GM18519 (cell line): Measurements from ENCODE around the gene WRAP73.
"Not testable (repeated sequence)": the region's sequence is repeated elsewhere in the genome, so short reads cannot be mapped to it uniquely, and the experiment has no call there.

Source experiments
- ATAC-seq: cut with Tn5 transposase; IDR thresholded peaks from one replicate; pipeline ENCODE4 v1.9.1; 2021; ENCODE audit warnings: mild to moderate bottlenecking, moderate library complexity; ENCODE audit not compliant: unreplicated experiment, low FRiP score

Gene WRAP73

DNA sequence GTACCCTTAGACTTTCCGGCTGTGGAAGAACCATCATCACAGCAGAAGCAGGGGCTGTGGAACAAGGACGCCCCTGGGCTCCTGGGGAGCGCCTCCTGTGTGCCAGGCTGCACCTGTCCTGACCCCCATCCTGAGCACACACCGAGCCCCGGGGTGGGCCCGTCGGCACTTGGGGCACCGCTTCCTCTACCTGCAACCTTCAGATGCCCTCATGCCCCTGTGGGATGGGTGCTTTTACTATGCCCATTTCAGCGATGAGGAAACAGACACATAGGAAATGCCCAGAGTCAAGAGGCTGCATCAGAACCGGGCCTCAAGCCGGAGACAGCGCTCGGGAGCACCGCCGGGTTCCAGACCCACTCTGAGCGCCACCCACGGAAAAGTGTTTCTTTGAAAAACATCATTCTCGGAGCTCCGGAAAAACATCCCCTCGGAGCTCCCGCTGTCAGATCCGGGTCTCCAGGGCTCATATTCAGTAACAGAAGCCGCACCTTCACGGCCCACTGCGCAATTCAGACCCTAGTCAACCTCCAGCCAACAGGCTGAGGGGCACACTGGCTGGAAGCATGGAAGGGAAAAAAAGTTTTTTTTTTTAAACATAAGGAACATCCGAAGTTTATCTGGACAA lies 17.1 kb downstream of the WRAP73 start:
- ATAC-seq = no peak

DNA sequence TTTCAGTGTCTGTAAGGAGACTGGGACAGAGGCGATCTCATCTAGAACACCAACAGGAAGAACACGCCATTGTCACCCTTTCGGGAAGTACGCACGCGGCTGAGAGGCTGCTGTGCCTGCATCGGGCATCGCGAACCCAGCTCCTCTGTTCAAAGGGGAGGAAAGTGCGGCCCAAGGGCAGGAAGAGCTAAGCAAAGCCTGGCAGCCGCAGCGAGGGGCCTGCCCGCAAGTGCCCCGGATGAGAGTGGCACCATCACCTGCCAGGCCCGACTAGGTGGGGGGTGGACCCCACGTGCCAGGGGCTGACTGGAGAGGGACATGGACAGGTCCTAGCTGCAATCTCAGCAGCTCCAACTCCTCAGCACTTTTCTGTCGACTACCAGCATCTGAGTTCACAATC lies 17.6 kb downstream of the WRAP73 start:
- ATAC-seq = no peak

DNA sequence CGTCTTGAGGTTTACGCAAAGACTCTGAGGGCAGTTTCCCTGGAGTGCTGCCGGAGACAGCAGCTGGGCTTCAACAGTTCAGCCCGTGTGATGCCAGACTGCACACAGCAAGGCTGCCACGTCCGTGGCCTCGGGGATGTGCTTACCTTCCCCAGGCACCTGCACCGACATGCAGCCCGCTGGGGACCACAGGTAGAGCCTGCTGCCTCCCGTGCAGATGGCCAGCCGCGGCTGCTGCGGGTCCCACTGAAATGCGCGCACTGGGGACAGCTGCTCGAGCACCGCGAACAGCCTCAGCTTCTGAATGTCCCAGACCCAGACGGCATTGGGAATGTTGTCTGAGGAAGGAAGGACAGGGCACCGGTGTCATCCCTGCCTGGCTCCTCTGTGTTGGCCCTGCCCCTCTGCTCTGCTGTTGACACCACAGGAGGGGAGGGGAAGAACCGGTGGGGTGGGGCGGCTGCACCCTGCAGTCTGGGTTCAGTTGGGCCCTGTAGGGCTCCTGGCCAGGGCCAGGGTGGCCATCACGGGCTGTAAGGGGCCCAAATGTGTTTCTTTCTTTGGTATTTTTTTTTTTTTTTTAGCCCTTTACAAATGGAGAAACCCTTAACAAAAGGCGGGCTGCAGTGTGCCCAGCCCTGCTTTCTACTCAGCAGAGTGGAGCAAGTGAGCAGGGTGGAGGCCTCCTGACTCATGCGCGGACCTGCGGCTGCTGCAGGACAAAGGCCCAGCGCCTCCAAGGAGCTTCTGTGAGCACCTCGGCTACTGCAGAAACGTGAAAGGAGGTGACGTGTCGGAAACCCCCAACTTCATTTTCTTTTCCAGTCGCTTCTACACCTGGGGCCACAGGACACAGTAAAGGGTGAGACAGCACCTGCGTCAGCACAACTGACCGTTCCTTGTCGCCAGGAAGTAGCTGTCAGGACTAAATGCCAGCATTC lies 18.3 kb downstream of the WRAP73 start:
- no peak for ATAC-seq

DNA sequence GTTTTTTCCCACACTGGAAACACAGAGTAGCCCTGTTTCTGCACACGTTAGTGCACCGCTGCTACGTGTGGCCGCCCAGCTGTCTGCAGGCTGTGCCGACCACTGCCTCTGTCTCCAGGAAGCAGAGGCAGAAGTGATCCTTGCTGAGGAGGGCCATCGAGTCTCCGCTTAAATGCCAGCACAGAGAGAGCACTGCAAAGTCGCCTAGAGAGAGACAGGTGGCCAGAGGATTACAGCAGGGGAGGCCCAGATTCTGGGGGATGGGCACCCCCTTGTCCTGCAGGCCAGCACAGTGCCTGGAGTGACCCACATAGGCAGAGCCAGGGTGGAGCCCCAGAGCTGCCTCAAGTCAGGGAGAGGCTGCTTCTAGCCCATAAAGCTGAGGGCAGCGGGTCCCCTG lies 19.0 kb downstream of the WRAP73 start:
- ATAC-seq = no peak

DNA sequence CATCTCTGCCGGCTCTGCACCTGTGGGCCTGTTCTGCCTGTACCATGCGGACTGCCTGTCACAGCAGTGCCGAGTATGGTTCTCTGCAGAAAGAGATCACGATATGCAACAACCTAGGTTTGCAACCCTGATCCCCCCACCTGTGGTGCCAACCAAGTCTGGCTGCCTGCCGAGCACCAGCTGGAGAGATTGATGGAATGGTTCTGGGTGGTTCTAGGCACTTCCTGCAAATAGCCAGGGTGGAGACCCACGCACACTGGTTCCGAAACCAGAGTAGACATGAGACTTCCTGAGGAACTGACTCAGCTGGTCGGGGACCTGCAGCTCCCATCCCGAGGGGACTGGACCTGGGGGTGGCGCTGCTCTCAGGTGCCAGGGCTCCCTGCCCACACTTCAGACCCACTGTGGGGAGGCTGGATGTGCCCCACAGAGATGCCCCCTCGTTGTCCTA lies 19.7 kb downstream of the WRAP73 start:
- ATAC-seq = no peak

DNA sequence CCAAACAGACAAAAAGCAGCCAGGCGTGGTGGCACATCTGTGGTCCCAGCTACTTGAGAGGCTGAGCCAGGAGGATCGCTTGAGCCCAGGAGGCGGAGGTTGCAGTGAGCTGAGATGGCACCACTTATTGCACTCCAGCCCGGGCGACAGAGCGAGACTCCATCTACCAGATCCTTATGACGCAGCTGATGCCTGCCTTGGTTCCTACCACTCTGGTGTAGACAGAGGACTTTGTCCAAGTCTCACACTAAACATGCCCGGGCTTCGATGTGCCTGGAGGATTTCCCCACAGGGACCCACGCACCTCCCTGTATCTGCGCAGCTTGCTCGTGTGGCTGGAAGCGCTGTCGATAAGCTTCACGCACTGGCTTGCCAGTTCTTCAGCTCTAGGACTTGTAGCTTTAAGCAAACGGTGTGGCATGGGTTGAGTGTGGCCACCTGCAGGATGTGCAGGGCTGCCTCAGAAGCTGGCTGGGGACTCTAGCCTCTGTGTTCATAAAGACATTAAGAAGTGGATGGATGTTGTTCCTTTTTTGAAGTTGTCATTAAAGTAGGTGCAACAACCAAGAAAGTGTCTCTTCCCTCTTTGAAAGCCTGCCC lies 20.2 kb downstream of the WRAP73 start:
- no peak for ATAC-seq

DNA sequence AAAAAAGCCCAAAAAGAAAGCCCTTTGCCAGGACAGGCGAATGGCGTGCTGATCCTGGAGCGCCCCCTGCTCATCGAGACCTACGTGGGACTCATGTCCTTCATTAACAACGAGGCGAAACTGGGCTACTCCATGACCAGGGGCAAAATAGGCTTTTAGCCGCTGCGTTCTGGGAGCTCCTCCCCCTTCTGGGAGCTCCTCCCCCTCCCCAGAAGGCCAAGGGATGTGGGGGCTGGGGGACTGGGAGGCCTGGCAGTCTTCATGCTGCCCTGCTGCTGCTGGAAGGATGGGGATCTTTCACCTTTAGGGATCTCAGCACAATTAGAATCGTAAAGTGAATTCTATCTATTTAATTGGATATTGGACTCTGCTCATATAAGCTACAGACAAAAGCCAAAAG lies 21.5 kb downstream of the WRAP73 start:
- no peak for ATAC-seq

DNA sequence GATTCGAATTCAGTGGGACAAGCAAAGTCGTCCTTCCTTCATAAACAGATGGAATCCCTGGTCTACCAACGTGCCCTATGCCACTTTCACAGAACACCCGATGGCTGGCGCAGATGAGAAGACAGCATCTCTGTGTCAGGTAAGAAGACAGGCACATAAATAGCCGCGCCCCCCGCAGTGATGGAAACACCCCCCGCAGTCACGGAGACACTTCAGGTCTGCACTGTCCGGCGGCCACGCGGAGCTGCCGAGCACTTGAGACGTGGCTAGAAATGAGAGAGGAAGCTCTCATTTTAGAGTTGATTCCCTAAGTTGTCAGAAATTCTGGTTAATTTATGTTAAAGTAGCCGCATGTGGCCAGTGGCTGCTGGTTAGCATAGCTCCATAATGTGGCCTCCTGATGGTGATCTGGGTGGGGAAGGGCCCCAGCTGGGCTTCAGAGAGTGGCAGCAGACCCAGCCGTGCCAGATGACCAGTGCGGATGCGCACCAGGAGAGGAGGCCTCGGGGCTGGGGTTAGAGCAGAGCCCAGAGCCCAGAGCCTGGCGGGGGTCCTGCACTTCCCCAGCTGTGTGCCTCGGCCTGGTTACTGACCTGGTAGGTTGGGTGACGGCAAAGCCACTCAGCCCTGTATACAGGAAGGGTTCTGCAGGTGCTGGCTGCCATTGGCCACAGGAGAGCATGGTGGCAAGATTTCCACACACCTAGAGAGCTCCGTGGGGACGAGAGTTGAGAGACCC lies 22.2 kb downstream of the WRAP73 start:
- ATAC-seq = no peak

DNA sequence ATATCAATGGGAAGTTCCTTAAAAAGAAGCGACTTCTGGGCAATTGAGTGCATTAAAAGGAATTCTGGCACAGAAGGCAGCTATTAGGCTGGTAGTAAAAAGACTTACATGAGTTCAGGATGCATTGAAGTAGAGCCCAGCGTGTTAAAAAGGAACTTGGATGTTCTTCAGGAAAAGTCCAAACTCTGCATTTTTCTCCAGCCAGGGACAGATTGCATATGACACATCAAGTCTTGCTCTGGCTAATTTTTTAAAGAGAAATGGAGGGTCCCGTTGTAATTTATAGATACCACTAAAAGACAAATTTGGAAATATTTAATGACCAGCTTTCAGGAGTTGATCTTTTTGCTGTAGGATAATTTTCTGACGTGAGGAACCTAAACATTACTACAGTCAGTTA lies 23.9 kb downstream of the WRAP73 start:
- ATAC-seq = no peak

DNA sequence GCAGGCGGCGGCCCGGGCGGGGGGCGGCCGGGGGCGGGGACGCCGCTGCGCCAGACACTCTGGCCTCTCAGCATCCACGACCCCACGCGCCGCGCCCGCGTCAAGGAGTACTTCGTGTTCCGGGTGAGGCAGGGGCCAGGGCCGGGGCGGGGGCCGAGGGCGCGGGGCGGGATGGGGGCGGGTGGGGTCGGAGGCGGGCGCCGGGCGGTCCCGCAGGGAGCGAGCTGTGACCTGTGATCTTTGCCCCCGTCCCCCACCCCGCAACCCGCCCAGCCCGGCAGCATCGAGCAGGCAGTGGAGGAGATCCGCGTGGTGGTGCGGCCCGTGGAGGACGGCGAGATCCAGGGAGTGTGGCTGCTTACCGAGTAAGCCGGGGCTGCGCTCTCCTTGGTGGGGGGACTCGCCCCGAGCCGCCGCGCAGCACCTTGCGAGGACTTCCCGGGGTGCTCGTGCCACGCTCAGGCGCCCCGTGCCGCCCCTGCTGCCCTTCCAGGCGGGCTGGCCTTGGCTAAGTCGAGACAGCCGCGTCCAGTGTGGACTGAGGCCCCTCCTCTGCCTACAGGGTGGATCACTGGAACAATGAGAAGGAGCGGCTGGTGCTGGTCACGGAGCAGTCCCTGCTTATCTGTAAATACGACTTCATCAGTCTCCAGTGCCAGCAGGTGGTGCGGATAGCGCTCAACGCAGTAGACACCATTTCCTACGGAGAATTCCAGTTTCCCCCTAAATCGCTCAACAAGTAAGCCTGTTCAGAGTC lies 24.6 kb downstream of the WRAP73 start:
- ATAC-seq = no peak

DNA sequence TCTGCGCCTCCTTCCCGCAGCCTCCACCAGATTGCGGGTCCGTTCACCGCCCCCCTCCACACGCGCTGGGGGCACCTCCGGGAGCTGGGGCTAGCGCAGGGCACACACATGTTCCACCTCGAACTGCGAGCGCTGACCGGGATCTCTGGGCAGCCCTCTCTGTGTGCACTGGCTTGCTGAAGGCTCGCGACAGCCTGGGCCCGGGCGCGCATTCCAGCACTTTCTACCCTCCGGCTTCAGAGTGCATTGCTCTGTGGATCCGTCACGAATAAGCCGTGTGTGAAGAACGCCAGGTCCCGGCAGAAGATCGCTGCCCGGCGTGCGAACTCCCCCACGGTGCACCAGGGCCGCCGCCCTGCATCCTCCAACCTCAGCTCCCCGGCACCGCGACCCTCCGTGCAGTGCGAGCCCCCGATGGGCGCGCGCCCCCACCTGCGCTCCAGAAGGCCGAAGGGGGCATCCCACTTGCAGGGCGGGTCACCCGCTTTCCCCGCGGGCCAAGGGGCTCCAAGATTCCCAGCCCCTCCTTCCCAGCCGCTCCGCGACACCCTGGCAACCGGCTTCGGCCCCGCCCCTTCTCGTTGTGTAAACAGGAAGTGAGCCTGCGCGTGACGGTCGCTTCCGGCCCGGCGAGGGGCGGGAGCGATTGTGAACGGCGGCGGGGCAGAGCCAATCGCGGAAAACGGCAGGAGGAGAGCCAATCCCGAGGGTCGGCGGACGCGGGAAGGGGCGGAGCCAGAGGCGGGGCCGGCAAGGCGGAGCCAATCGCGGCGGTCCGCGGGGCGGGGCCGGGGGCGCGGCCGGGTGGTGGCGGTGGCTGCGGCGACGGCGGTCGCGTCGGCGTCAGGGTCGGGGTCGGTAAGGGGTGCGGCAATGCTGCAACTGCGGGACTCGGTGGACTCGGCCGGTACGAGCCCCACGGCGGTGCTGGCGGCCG lies 25.4 kb downstream of the WRAP73 start, which contains the start of gene TPRG1L:
Gene TPRG1L, plus strand, starts transcription at position 816 of the 937 bp plus-strand sequence. Its CDS starts 58 bp downstream, at position 874.
- ATAC-seq = peak; percentile 90

DNA sequence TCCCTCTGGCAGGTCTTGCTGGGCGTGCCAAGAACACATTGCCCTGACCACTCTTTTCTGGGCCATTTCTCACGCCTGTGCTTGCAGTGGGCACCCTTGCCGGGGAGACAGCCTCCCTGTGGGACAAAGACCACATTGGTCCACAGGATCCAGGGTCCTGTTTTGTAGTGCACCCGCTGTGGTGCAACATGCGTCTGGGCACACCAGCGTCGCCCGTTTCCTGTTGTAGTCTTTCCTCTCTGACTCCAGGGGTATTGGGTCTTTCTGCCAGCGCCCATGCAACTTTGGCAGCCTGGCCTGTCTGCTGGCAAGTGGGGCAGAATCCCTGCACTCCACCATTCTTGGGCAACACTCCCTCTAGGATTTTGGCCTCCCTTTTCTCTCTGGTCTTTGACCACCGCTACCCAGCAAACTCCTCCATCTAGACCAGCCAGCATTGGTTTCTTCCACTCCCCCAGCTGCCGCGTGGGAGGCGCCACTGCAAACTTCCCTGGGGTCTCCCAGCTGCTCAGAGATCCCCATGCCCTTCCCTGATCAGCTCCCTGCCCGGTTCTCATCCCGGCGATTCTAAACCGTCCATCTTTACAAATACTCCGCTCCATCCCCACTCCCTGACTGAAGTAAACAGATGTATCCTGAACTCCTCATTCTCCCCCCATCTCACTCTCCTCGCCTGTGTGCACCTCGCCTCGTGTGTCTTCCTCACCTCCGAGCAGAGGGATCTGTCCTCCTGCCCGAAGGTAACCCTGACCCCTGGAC lies 26.3 kb downstream of the WRAP73 start:
- no peak for ATAC-seq

DNA sequence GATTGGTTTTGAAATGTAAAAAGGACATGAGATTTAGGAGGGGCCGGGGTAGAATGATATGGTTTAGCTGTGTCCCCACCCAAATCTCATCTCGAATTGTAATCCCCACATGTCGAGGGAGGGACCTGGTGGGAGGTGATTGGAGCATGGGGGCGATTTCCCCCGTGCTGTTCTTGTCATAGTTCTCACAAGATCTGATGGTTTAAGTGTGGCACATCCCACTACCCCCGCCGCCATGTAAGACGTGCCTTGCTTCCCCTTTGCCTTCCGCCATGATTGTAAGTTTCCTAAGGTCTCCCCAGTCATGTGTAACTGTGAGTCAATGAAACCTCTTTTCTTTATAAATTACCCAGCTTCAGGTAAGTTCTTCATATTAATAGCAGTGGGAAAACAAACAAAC lies 27.8 kb downstream of the WRAP73 start:
- ATAC-seq = not testable (repeated sequence)

DNA sequence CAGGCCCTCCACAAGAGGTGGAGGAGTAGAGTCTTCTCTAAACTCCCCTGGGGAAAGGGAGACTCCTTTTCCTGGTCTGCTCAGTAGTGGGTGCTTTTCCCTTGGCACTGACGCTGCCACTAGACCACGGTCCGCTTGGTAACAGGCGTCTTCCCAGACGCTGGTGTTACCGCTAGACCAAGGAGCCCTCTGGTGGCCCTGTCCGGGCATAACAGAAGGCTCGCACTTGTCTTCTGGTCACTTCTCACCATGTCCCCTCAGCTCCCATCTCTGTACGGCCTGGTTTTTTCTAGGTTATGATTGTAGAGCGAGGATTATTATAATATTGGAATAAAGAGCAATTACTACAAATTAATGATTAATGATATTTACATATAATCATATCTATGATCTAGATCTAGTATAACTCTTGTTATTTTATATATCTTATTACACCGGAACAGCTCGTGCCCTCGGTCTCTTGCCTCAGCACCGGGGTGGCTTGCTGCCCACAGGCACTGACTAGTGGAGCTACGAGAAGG lies 28.7 kb downstream of the WRAP73 start:
- ATAC-seq = not testable (repeated sequence)

DNA sequence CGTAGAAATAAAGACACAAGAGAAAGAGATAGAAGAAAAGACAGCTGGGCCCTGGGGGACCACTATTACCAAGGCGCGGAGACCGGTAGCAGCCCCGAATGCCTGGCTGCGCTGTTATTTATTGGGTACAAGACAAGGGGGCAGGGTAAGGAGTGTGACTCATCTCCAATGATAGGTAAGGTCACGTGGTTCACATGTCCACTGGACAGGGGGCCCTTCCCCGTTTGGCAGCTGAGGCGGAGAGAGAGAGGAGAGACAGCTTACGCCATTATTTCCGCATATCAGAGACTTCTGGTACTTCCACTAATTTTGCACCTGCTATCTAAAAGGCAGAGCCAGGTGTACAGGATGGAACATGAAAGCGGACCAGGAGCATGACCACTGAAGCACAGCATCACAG lies 29.2 kb downstream of the WRAP73 start:
- no peak for ATAC-seq

DNA sequence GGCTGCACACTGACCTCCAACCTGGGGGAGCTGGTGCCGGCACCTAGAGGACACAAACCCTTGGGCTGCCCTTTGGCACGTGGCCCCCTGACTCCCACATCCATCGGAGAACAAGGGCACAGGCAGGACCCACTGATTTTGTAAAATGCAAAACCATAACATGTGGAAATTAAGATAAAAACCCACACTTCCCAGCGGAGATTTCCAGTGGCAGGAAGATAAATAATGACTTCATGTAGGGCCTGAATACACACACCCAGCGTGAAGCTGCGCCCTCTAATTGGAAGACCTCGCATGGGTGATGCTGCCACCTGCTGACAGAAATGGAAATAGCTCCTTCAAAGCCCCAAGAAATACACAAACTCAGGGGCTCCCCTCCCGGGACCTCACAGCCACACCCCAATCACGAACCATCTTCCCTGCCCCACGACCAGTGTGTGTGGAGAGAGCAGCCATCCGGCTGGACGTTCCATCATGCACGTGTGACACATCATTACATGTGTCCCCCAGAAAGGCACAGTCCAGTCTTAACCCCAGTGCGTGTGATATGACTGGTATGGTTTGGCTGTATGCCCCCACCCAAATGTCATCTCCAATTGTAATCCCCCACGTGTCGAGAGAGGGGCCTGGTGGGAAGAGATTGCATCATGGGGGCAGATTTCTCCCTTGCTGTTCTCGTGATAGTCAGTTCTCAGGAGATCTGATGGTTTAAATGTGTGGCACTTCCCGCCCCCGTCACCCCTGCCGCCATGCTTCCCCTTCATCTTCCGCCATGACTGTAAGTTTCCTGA lies 30.8 kb downstream of the WRAP73 start:
- ATAC-seq = no peak

DNA sequence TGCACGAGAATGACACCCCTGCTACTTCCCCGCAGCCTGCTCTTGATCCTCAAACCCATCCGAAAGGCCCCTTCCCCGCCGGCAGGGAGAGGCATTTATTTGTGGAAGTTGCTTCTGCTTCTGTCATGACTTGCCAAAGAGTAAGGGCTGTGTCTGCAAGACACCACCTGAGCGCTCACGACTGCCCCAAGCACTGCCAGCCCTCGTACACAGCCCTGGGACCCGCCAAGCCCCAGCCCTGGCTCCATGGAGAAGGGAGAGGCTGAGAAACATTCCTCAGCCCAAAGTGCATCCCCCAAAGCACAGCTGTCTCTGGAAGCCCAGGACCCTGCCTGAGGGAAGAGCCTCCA lies 31.4 kb downstream of the WRAP73 start:
- ATAC-seq = no peak
